GM23338 (cell line): ENCODE measurements around the gene DDIT3. TPM values are rescaled to one million over a fixed set of nuclear protein-coding genes. Genes with fewer than 3 reads are reported as not detected.

Experiments used
- ATAC-seq: fragments of 200-7000 bp; cut with Tn5 transposase; 3 replicates; pipeline ENCODE4 v1.9.1; 2020
- DNase-seq: peaks from one replicate; pipeline ENCODE4 v3.0.0-alpha.2; 2015; ENCODE audit warnings: low spot score
- H2AFZ ChIP-seq: fragments of 200-600 bp; sonication (generic); 2 replicates; pipeline ENCODE4 v1.8.0; 2016; ENCODE audit warnings: antibody characterized with exemption, mild to moderate bottlenecking, moderate library complexity
- H3F3A ChIP-seq: fragments of 200-600 bp; sonication (generic); replicated peaks from 2 replicates; pipeline ENCODE4 v1.8.0; 2017; ENCODE audit warnings: antibody characterized with exemption, mixed run types, low read depth
- H3K27ac ChIP-seq: fragments of 200-600 bp; sonication (generic); 2 replicates; pipeline ENCODE4 v1.6.1; 2016; ENCODE audit warnings: low read depth
- H3K27me3 ChIP-seq: fragments of 200-600 bp; sonication (generic); 2 replicates; pipeline ENCODE4 v1.8.0; 2016; ENCODE audit warnings: mild to moderate bottlenecking, mixed run types, moderate library complexity; ENCODE audit not compliant: insufficient read depth
- H3K36me3 ChIP-seq: fragments of 200-600 bp; sonication (generic); 2 replicates; pipeline ENCODE4 v1.8.0; 2016; ENCODE audit warnings: mild to moderate bottlenecking; ENCODE audit not compliant: insufficient read depth
- H3K4me1 ChIP-seq: fragments of 200-600 bp; sonication (generic); 2 replicates; pipeline ENCODE4 v1.8.0; 2016; ENCODE audit warnings: mild to moderate bottlenecking, moderate library complexity; ENCODE audit not compliant: insufficient read depth
- H3K4me2 ChIP-seq: fragments of 200-600 bp; sonication (generic); 2 replicates; pipeline ENCODE4 v1.7.1; 2017; ENCODE audit warnings: mixed run types
- H3K4me3 ChIP-seq: fragments of 200-600 bp; sonication (generic); 2 replicates; pipeline ENCODE4 v1.6.1; 2016; ENCODE audit warnings: mixed run types
- H3K79me2 ChIP-seq: fragments of 200-600 bp; sonication (generic); replicated peaks from 2 replicates; pipeline ENCODE4 v1.8.0; 2017; ENCODE audit warnings: mild to moderate bottlenecking; ENCODE audit not compliant: insufficient read depth
- H3K9me2 ChIP-seq: fragments of 200-600 bp; sonication (generic); 2 replicates; pipeline ENCODE4 v1.8.0; 2017; ENCODE audit not compliant: insufficient read depth
- H4K20me1 ChIP-seq: fragments of 200-600 bp; sonication (generic); replicated peaks from 2 replicates; pipeline ENCODE4 v1.8.0; 2017; ENCODE audit warnings: mild to moderate bottlenecking; ENCODE audit not compliant: insufficient read depth
- H3K27ac Mint-ChIP-seq: 2 replicates; pipeline ENCODE4 v1.8.0; 2020; ENCODE audit warnings: inconsistent platforms, mild to moderate bottlenecking, moderate library complexity, mixed read lengths
- H3K27me3 Mint-ChIP-seq: 3 replicates; pipeline ENCODE4 v1.8.0; 2022; ENCODE audit warnings: low read depth, mild to moderate bottlenecking, moderate library complexity, mixed read lengths, inconsistent platforms; ENCODE audit not compliant: insufficient read depth, poor library complexity
- H3K36me3 Mint-ChIP-seq: 3 replicates; pipeline ENCODE4 v1.8.0; 2021; ENCODE audit warnings: low read depth, mild to moderate bottlenecking, inconsistent platforms, moderate library complexity, mixed read lengths
- H3K4me1 Mint-ChIP-seq: 3 replicates; pipeline ENCODE4 v1.8.0; 2020; ENCODE audit warnings: mild to moderate bottlenecking, inconsistent platforms, mixed read lengths
- H3K4me3 Mint-ChIP-seq: 3 replicates; pipeline ENCODE4 v1.8.0; 2021; ENCODE audit warnings: moderate library complexity, mild to moderate bottlenecking, inconsistent platforms, mixed read lengths
- H3K9me3 Mint-ChIP-seq: 3 replicates; pipeline ENCODE4 v1.8.0; 2020; ENCODE audit warnings: moderate library complexity, mild to moderate bottlenecking, inconsistent platforms, mixed read lengths
- CREB1 ChIP-seq: fragments of 250-450 bp; sonication (Bioruptor Pico); IDR thresholded peaks from 2 replicates; pipeline ENCODE4 v1.5.0; 2020; ENCODE audit warnings: low read depth, mild to moderate bottlenecking, moderate library complexity
- EZH2 ChIP-seq: fragments of 200-600 bp; sonication (generic); IDR thresholded peaks from one replicate; pipeline ENCODE4 v1.8.0; 2017; ENCODE audit warnings: antibody characterized with exemption, mild to moderate bottlenecking, low read depth; ENCODE audit not compliant: unreplicated experiment
- REST ChIP-seq: IDR thresholded peaks from one replicate; pipeline ENCODE4 v1.6.1; 2018; ENCODE audit warnings: antibody characterized with exemption; ENCODE audit not compliant: unreplicated experiment
- ZNF331 ChIP-seq: fragments of 250-450 bp; sonication (Bioruptor Pico); IDR thresholded peaks from 2 replicates; pipeline ENCODE4 v1.5.0; 2020; ENCODE audit warnings: low read depth, mild to moderate bottlenecking, moderate library complexity
- ZNF462 ChIP-seq: fragments of 250-450 bp; sonication (Bioruptor Pico); IDR thresholded peaks from 2 replicates; pipeline ENCODE4 v1.5.0; 2020; ENCODE audit warnings: mild to moderate bottlenecking, moderate library complexity
- polyA plus RNA-seq: library from polyadenylated mRNA; unstranded; fragments of >200 nt; fragmentation: Nextera tagmentation; extraction: Ambion mirVana; gene quantifications from 2 replicates; pipeline ENCODE4 v1.2.1, GENCODE V29; 2016
- total RNA-seq: library from RNA; depleted of rRNA; stranded (reverse); fragments of >200 nt; shearing (Covaris generic); gene quantifications from 2 replicates; pipeline ENCODE4 v1.2.3, GENCODE V29; 2014

DDIT3 gene
- total and polyA plus RNA-seq, 2 experiments from 2014 or later: 3.9 to 12.5 TPM

GRCh38 chr12:57534991-57535543 lies 14.8 kb upstream of the DDIT3 start (continued):
- no peak for TF ChIP-seq CREB1
- no peak for TF ChIP-seq ZNF462 (CRISPR knock-in tag)
- no peak for TF ChIP-seq EZH2

GRCh38 chr12:57534250-57534649 lies 13.9 kb upstream of the DDIT3 start:
- peaks cover 7% of the 10 kb centered on the region for H3K27me3 Mint-ChIP-seq
- no peak overlapping the region for H3K4me3 ChIP-seq
- ATAC-seq: no peak
- H3K9me2 ChIP-seq: no peaks in the 10 kb centered on the region
- H2AFZ ChIP-seq: no peak overlapping the region
- no peak overlapping the region for H3K27ac Mint-ChIP-seq
- no peaks in the 10 kb centered on the region for H3K9me3 Mint-ChIP-seq
- DNase-seq: no peak
- peaks cover 19% of the 10 kb centered on the region for H3K4me1 Mint-ChIP-seq
- no peak overlapping the region for H3K27ac ChIP-seq
- H3K36me3 Mint-ChIP-seq: peaks cover 59% of the 10 kb centered on the region
- peaks cover 20% of the 10 kb centered on the region for H3K36me3 ChIP-seq
- peaks cover 9% of the 10 kb centered on the region for H4K20me1 ChIP-seq
- no peaks in the 10 kb centered on the region for H3K4me1 ChIP-seq
- H3F3A ChIP-seq: 0 out of 2 replicates have a peak, but pooled peaks cover 12% of the 10 kb centered on the region
- H3K27me3 ChIP-seq: no peaks in the 10 kb centered on the region
- H3K4me2 ChIP-seq: no peak overlapping the region
- no peaks in the 10 kb centered on the region for H3K79me2 ChIP-seq
- no peak overlapping the region for H3K4me3 Mint-ChIP-seq
- TF ChIP-seq REST (no peak), CREB1 (no peak), ZNF331 (CRISPR knock-in tag) (no peak), ZNF462 (CRISPR knock-in tag) (no peak)
